ENCODE results near the gene SMC6.

GRCh38 chr2:17791121-17791816 is 37.7 kb upstream of the SMC6 start:
- no peak for TF ChIP-seq CTCF (IDR thresholded peaks at IDR 0.05)
- no peak for TF ChIP-seq POLR2A (IDR thresholded peaks at IDR 0.05)

Data from prostate gland (tissue), 2 donors.